ENCODE results near the gene CD63. TPM values are rescaled to one million over a fixed set of nuclear protein-coding genes. Genes with fewer than 3 reads are reported as not detected.

Gene CD63
- total RNA-seq, 1 donor from 2014 or later = 1,633 TPM

GRCh38 chr12:55739025-55739378 is 10.2 kb upstream of the CD63 start:
- DNase-seq (ENCODE audit: low read depth in 2 of 2) = no peak

- peak; percentile 72 to 86 for DNase-seq (ENCODE audit: low read depth in 2 of 2)
Measured at GRCh38 chr12:55738123-55739024, 9.6 kb upstream of the CD63 start.

GRCh38 chr12:55737581-55738122 is 8.8 kb upstream of the CD63 start:
- DNase-seq (ENCODE audit: low read depth in 2 of 2) = no peak

GRCh38 chr12:55736780-55737580 is 8.2 kb upstream of the CD63 start:
- DNase-seq (ENCODE audit: low read depth in 2 of 2) = peak; percentile 69 to 81

- DNase-seq (ENCODE audit: low read depth in 2 of 2) = no peak
Measured at GRCh38 chr12:55736076-55736475, 7.3 kb upstream of the CD63 start.

GRCh38 chr12:55734595-55734994 is 5.8 kb upstream of the CD63 start:
- DNase-seq (ENCODE audit: low read depth in 2 of 2) = no peak

GRCh38 chr12:55733858-55734257 is 5.0 kb upstream of the CD63 start:
- DNase-seq (ENCODE audit: low read depth in 2 of 2) = no peak

- no peak for DNase-seq (ENCODE audit: low read depth in 2 of 2)
Measured at GRCh38 chr12:55733021-55733555, 4.3 kb upstream of the CD63 start.

GRCh38 chr12:55732288-55732687 is 3.5 kb upstream of the CD63 start:
- DNase-seq (ENCODE audit: low read depth in 2 of 2) = no peak

- DNase-seq (ENCODE audit: low read depth in 2 of 2) = peak in 1 of 2 donors; percentile 83
Measured at GRCh38 chr12:55729819-55730818, 1.3 kb upstream of the CD63 start.

- DNase-seq (ENCODE audit: low read depth in 2 of 2) = peak; percentile 76 to 78
Measured at GRCh38 chr12:55728186-55728938, 447 bp downstream of the CD63 start.

GRCh38 chr12:55727643-55728185 is 1.1 kb downstream of the CD63 start:
- peak; percentile 58 to 59 for DNase-seq (ENCODE audit: low read depth in 2 of 2)

- peak in 1 of 2 donors; percentile 21 for DNase-seq (ENCODE audit: low read depth in 2 of 2)
Measured at GRCh38 chr12:55726971-55727370, 1.8 kb downstream of the CD63 start.

- DNase-seq (ENCODE audit: low read depth in 2 of 2) = no peak
Measured at GRCh38 chr12:55725556-55725955, 3.3 kb downstream of the CD63 start.

GRCh38 chr12:55724940-55725309 is 3.9 kb downstream of the CD63 start:
- no peak for DNase-seq (ENCODE audit: low read depth in 2 of 2)

- DNase-seq (ENCODE audit: low read depth in 2 of 2) = peak; percentile 77 to 79
Measured at GRCh38 chr12:55724226-55724939, 4.4 kb downstream of the CD63 start.

GRCh38 chr12:55723516-55724225 is 5.1 kb downstream of the CD63 start:
- no peak for DNase-seq (ENCODE audit: low read depth in 2 of 2)

GRCh38 chr12:55722948-55723347 is 5.9 kb downstream of the CD63 start:
- no peak for DNase-seq (ENCODE audit: low read depth in 2 of 2)
